K562 (cell line): ENCODE measurements around the gene PRMT3. TPM values are rescaled to one million over a fixed set of nuclear protein-coding genes. Genes with fewer than 3 reads are reported as not detected.

Source experiments
- CAMTA2 ChIP-seq: fragments of 250-450 bp; sonication (Bioruptor Pico); conservative IDR thresholded peaks from 2 replicates; pipeline ENCODE4 v1.5.1; 2022
- CEBPZ ChIP-seq: fragments of 150-350 bp; IDR thresholded peaks from 2 replicates; pipeline ENCODE4 v1.6.1; 2014; ENCODE audit warnings: low read depth, mild to moderate bottlenecking, low read length, borderline replicate concordance
- CTCF ChIP-seq, 3 experiments: IDR thresholded peaks in 2 of 3; conservative IDR thresholded peaks in 1 of 3; 2 replicates each; pipeline ENCODE4 v1.5.1; 2011 to 2012; ENCODE audit warnings: low read length in 3 of 3, mild to moderate bottlenecking in 3 of 3, control low read depth in 2 of 3, improper control_type of control experiment in 1 of 3, inconsistent platforms in 1 of 3, low read depth in 1 of 3, mixed read lengths in 1 of 3, moderate library complexity in 1 of 3; ENCODE audit not compliant: insufficient read depth in 2 of 3
- GATA2 ChIP-seq: sonication (generic); formaldehyde crosslinking; IDR thresholded peaks from 2 replicates; pipeline ENCODE4 v1.4.0; 2020; ENCODE audit warnings: mild to moderate bottlenecking, missing genetic modification reagents
- HEY1 ChIP-seq: fragments of 250-450 bp; sonication (Bioruptor Pico); IDR thresholded peaks from 2 replicates; pipeline ENCODE4 v1.5.0; 2020; ENCODE audit warnings: mild to moderate bottlenecking, moderate library complexity, borderline replicate concordance
- IRF9 ChIP-seq: fragments of 450-650 bp; IDR thresholded peaks from 2 replicates; pipeline ENCODE4 v1.6.1; 2016; ENCODE audit warnings: missing biosample characterization, missing genetic modification characterization
- PBX2 ChIP-seq, 2 experiments: IDR thresholded peaks in 1 of 2; conservative IDR thresholded peaks in 1 of 2; 2 replicates each; pipeline ENCODE4 v1.6.1; 2016; ENCODE audit warnings: low read depth in 2 of 2, mild to moderate bottlenecking in 1 of 2, missing compliant biosample characterization in 1 of 2, missing genetic modification characterization in 1 of 2, moderate library complexity in 1 of 2
- RBM25 ChIP-seq: fragments of 200-400 bp; formaldehyde crosslinking; IDR thresholded peaks from 2 replicates; pipeline ENCODE4 v1.6.1; 2018; ENCODE audit warnings: low read length, low read depth, moderate library complexity; ENCODE audit not compliant: severe bottlenecking
- UBTF ChIP-seq, 2 experiments: IDR thresholded peaks; 2 replicates each; pipeline ENCODE4 v1.6.1; 2012; ENCODE audit warnings: improper control_type of control experiment in 2 of 2, low read depth in 2 of 2, low read length in 2 of 2, borderline replicate concordance in 1 of 2
- XRCC4 ChIP-seq: IDR thresholded peaks from one replicate; pipeline ENCODE4 v1.6.1; 2011; ENCODE audit not compliant: insufficient read depth, insufficient read length; ENCODE audit errors: extremely low read depth
- ZC3H4 ChIP-seq: sonication (generic); formaldehyde crosslinking; IDR thresholded peaks from 2 replicates; pipeline ENCODE4 v1.9.0; 2021; ENCODE audit warnings: missing genetic modification reagents, borderline replicate concordance
- ZEB2 ChIP-seq: fragments of 450-650 bp; IDR thresholded peaks from 2 replicates; pipeline ENCODE4 v1.6.1; 2016
- ZNF398 ChIP-seq: fragments of 250-450 bp; sonication (Bioruptor Pico); IDR thresholded peaks from 2 replicates; pipeline ENCODE4 v1.8.0; 2021; ENCODE audit warnings: moderate library complexity, mild to moderate bottlenecking, inconsistent platforms
- polyA plus RNA-seq, 8 experiments: library from polyadenylated mRNA; depleted of rRNA in 4 of 8; stranded (reverse) in 5 of 8; unstranded in 3 of 8; fragments of >200 nt; fragmentation: Nextera tagmentation in 2 of 8; fragmentation: Illumina TruSeq in 1 of 8; extraction: Ambion mirVana in 2 of 8; extraction: Trizol in 1 of 8; gene quantifications; 2 replicates each; pipeline versions ENCODE4 v1.2.1 to v1.2.3, GENCODE V29; 2011 to 2014; ENCODE audit warnings: inconsistent platforms in 1 of 8, missing spikeins in 1 of 8
- total RNA-seq, 7 experiments: library from RNA; depleted of rRNA in 6 of 7; stranded (reverse); fragments of >200 nt in 6 of 7; fragmentation: Illumina TruSeq in 2 of 7; extraction: Trizol in 2 of 7; gene quantifications; 2 replicates each; pipeline versions ENCODE4 v1.2.1 to v1.2.3, GENCODE V29; 2011 to 2021; ENCODE audit warnings: low replicate concordance in 1 of 7

The PRMT3 gene
- total and polyA plus RNA-seq, 9 of the 15 experiments (the other 6 are each of a cell fraction or from before 2014, with no cell fraction given): 24.0 to 62.1 (median 44.7) TPM

GRCh38 chr11:20443596-20443995, 56.1 kb downstream of the PRMT3 start (continued):
- TF ChIP-seq PBX2 (CRISPR knock-in tag; IDR thresholded peaks at IDR 0.05; ENCODE audit: low read depth) (no peak), PBX2 (tag; conservative IDR thresholded peaks at IDR 0.05; ENCODE audit: low read depth) (0 out of 2 replicates have a peak, but pooled peaks have one; percentile 34), GATA2 (CRISPR knock-in tag) (no peak), ZC3H4 (no peak), IRF9 (tag) (no peak), ZNF398 (CRISPR knock-in tag) (no peak), CTCF (IDR thresholded peaks at IDR 0.05 in 2 of 3, conservative IDR thresholded peaks at IDR 0.05 in 1 of 3; ENCODE audit: insufficient read depth in 2 of 3, low read depth in 1 of 3, low read length in 3 of 3) (peak; percentile 23 to 57 (median 42); a peak in 5 of 6 replicates), CAMTA2 (no peak), XRCC4 (no peak), HEY1 (CRISPR knock-in tag) (no peak), ZEB2 (no peak), RBM25 (no peak), UBTF (IDR thresholded peaks at IDR 0.05; ENCODE audit: borderline replicate concordance in 1 of 2, low read depth in 2 of 2, low read length in 2 of 2) (no peak), CEBPZ (no peak)
